Fibroblast of pulmonary artery (primary cell): ENCODE measurements around the gene NUB1.

ENCODE experiments used
- DNase-seq: peaks from one replicate; pipeline ENCODE4 v3.0.0-alpha.2; 2010; ENCODE audit warnings: low read depth
- H3K4me3 ChIP-seq: replicated peaks from 2 replicates; pipeline ENCODE4 v1.5.1; 2011; ENCODE audit warnings: low read depth, mild to moderate bottlenecking, control low read depth, low read length, moderate library complexity
- CTCF ChIP-seq: IDR thresholded peaks from 2 replicates; pipeline ENCODE4 v1.5.1; 2011; ENCODE audit warnings: mild to moderate bottlenecking, control low read depth, low read length, inconsistent platforms; ENCODE audit errors: missing control alignments

NUB1 gene

GRCh38 chr7:151398446-151399304 lies 57.1 kb downstream of the NUB1 start:
- DNase-seq: no peak
- TF ChIP-seq CTCF: no peak
- H3K4me3 ChIP-seq: no peak overlapping the region

- no peak for DNase-seq
- H3K4me3 ChIP-seq: no peak overlapping the region
- no peak for TF ChIP-seq CTCF
Measured at GRCh38 chr7:151399305-151399601, 57.6 kb downstream of the NUB1 start.

GRCh38 chr7:151399906-151400305 lies 58.3 kb downstream of the NUB1 start:
- H3K4me3 ChIP-seq: no peak overlapping the region
- no peak for DNase-seq
- TF ChIP-seq CTCF: no peak

- TF ChIP-seq CTCF: no peak
- H3K4me3 ChIP-seq: no peak overlapping the region
- no peak for DNase-seq
Measured at GRCh38 chr7:151400626-151401315, 59.2 kb downstream of the NUB1 start.

GRCh38 chr7:151402029-151402835 lies 60.6 kb downstream of the NUB1 start:
- H3K4me3 ChIP-seq: no peak overlapping the region
- no peak for TF ChIP-seq CTCF
- no peak for DNase-seq

DNA sequence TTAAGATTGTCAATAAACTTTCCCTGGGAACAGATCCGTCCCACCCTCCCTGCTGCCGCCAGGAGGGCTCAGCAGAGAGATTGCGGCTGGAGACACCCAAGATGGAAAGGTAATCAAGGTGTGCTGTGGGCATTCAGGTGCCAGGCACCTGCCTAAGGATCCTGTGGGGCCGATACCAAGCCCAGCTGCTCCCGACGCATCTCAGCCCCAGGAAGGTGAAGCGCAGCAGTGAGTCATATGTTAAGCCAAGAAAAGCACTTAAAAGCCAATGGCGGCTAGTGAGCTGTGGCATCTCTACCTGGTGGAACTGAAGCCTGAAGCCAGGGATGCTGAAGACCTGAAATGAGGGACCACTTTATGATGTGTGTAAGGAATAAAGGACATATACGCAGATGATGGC lies 62.2 kb downstream of the NUB1 start:
- no peak overlapping the region for H3K4me3 ChIP-seq
- DNase-seq: no peak
- no peak for TF ChIP-seq CTCF
